PC-3 (cell line): ENCODE results near the gene PDCD10. TPM values are rescaled to one million over a fixed set of nuclear protein-coding genes. Genes with fewer than 3 reads are reported as not detected.

ENCODE experiments used
- total RNA-seq: library from RNA; depleted of rRNA; stranded (reverse); fragments of >200 nt; gene quantifications from 2 replicates; pipeline ENCODE4 v1.2.3, GENCODE V29; 2014; rRNA removed

The PDCD10 gene
- total RNA-seq, 1 experiment from 2014 or later: 105 TPM

Other genes with a start within 250 kb of the PDCD10 start
- 0.33 TPM in 1 of 2 replicates, not detected in the other for gene WDR49, start 81.0 kb downstream of the PDCD10 start, total RNA-seq
- 0.52 and 1.3 TPM in 2 replicates for gene SERPINI1, start 829 bp upstream of the PDCD10 start, total RNA-seq